PC-9 (cell line): ENCODE results near the gene CD300A. TPM values are rescaled to one million over a fixed set of nuclear protein-coding genes. Genes with fewer than 3 reads are reported as not detected.

Experiments
- BruUV-seq: library from RNA; stranded (reverse); fragments of 400-500 nt; replicated peaks from 2 replicates; lab custom pipeline; 2021; lab: Mats Ljungman, UMichigan
- CTCF ChIA-PET: fragments of 300-600 bp; sonication (Branson Sonifier 250); formaldehyde crosslinking; loops from one replicate; lab custom pipeline; 2022; ENCODE audit warnings: antibody characterized with exemption; lab: Charles Lee
- POLR2A ChIA-PET: fragments of 300-600 bp; sonication (Branson Sonifier 250); formaldehyde crosslinking; loops from one replicate; lab custom pipeline; 2022; ENCODE audit warnings: antibody characterized with exemption; ENCODE audit not compliant: unreplicated experiment; lab: Charles Lee
- DNase-seq, 2 experiments: peaks; one replicate each; pipeline versions ENCODE4 v3.0.0 to v3.0.0-alpha.2; 2015 to 2022; ENCODE audit warnings: mixed read lengths in 1 of 2
- H2AFZ ChIP-seq: fragments of 200-600 bp; sonication (generic); 2 replicates; pipeline ENCODE4 v1.8.1; 2017; ENCODE audit warnings: antibody characterized with exemption
- H3F3A ChIP-seq: fragments of 200-600 bp; sonication (generic); 2 replicates; pipeline ENCODE4 v1.8.1; 2017; ENCODE audit warnings: antibody characterized with exemption, mild to moderate bottlenecking, low read depth; ENCODE audit not compliant: insufficient read depth
- H3K27ac ChIP-seq: fragments of 200-600 bp; sonication (generic); 2 replicates; pipeline ENCODE4 v1.6.1; 2016; ENCODE audit warnings: mixed run types
- H3K27me3 ChIP-seq: fragments of 200-600 bp; sonication (generic); 2 replicates; pipeline ENCODE4 v1.6.1; 2016; ENCODE audit warnings: low read depth, mixed run types; ENCODE audit not compliant: insufficient read depth
- H3K36me3 ChIP-seq: fragments of 200-600 bp; sonication (generic); 2 replicates; pipeline ENCODE4 v1.6.1; 2016; ENCODE audit warnings: low read depth, mixed run types
- H3K4me1 ChIP-seq: fragments of 200-600 bp; sonication (generic); replicated peaks from 2 replicates; pipeline ENCODE4 v1.6.1; 2016; ENCODE audit warnings: mixed run types; ENCODE audit not compliant: insufficient read depth
- H3K4me2 ChIP-seq: fragments of 200-600 bp; sonication (generic); 2 replicates; pipeline ENCODE4 v1.6.1; 2017; ENCODE audit warnings: mixed run types
- H3K4me3 ChIP-seq: fragments of 200-600 bp; sonication (generic); 2 replicates; pipeline ENCODE4 v1.6.1; 2016; ENCODE audit warnings: mixed run types
- H3K79me2 ChIP-seq: fragments of 200-600 bp; sonication (generic); 2 replicates; pipeline ENCODE4 v1.6.1; 2017; ENCODE audit warnings: low read depth, mixed run types
- H3K9me2 ChIP-seq: fragments of 200-600 bp; sonication (generic); 2 replicates; pipeline ENCODE4 v1.8.1; 2017; ENCODE audit warnings: mild to moderate bottlenecking; ENCODE audit not compliant: insufficient read depth
- H3K9me3 ChIP-seq: fragments of 200-600 bp; sonication (generic); 2 replicates; pipeline ENCODE4 v1.8.1; 2016; ENCODE audit warnings: low read depth; ENCODE audit not compliant: insufficient read depth
- H4K20me1 ChIP-seq: fragments of 200-600 bp; sonication (generic); 2 replicates; pipeline ENCODE4 v1.8.1; 2017; ENCODE audit not compliant: insufficient read depth
- EZH2 ChIP-seq: fragments of 200-600 bp; sonication (generic); IDR thresholded peaks from 2 replicates; pipeline ENCODE4 v1.8.0; 2017; ENCODE audit warnings: antibody characterized with exemption, low read depth
- intact Hi-C: fragments of 100-400 bp; cut with micrococcal nuclease; formaldehyde crosslinking; loops from one replicate; pipeline ENCODE4 v1.10.0; 2022; ENCODE audit not compliant: unreplicated experiment
- total RNA-seq: library from RNA; stranded (reverse); gene quantifications from 2 replicates; pipeline ENCODE4 v1.2.3, GENCODE V29; 2021
- TF ChIP-seq, protein P1 (sequence below): fragments of 200-600 bp; sonication (generic); conservative IDR thresholded peaks from 2 replicates; pipeline ENCODE4 v1.6.1; 2017; ENCODE audit warnings: mixed run types, antibody characterized with exemption, mild to moderate bottlenecking, moderate library complexity

Gene CD300A
- total RNA-seq, 1 experiment from 2014 or later: not detected

- no TSS peak for BruUV-seq
- POLR2A ChIA-PET: no interaction called here
- H4K20me1 ChIP-seq: no peaks in the 10 kb centered on the region
These were observed 4.8 kb upstream of the CD300A start for GRCh38 chr17:74461611-74462010.

DNA sequence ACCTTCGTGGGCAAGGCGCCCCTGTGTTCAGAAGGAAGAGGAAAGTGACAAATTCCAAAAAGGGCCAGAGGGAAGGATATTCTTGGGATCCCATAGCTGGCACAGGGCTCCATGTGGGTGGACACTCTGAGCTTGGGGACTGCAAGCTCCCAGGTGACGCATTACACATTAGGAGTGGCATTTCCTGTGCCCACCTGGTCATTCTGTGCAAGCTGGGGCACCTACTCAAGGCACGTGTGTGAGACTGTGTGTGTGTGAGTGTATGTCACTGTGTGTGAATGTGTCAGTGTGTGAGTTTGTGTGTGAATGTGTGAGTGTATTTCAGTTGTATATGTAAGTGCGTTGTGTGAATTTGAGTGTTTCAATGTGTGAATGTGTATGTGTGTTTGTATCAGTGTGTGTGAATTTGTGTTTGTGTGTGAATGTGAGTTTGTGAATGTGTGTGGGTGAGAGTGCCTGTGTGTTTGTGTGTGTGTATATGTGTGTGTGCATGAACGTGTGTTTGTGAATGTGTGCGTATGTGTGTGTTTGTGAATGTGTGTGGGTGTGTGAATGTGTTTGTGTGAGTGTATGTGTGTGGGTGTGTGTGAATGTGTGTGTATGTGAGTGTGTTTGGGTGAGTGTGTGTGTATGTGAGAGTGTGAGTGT lies 1.6 kb upstream of the CD300A start:
- no peaks in the 10 kb centered on the region for H3K79me2 ChIP-seq
- no peak overlapping the region for H3K4me2 ChIP-seq
- H3K27ac ChIP-seq: no peak overlapping the region
- intact Hi-C loops: no loop called here
- no peak for TF ChIP-seq EZH2
- TF ChIP-seq, protein P1, sequence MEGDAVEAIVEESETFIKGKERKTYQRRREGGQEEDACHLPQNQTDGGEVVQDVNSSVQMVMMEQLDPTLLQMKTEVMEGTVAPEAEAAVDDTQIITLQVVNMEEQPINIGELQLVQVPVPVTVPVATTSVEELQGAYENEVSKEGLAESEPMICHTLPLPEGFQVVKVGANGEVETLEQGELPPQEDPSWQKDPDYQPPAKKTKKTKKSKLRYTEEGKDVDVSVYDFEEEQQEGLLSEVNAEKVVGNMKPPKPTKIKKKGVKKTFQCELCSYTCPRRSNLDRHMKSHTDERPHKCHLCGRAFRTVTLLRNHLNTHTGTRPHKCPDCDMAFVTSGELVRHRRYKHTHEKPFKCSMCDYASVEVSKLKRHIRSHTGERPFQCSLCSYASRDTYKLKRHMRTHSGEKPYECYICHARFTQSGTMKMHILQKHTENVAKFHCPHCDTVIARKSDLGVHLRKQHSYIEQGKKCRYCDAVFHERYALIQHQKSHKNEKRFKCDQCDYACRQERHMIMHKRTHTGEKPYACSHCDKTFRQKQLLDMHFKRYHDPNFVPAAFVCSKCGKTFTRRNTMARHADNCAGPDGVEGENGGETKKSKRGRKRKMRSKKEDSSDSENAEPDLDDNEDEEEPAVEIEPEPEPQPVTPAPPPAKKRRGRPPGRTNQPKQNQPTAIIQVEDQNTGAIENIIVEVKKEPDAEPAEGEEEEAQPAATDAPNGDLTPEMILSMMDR: no peak
- H4K20me1 ChIP-seq: no peaks in the 10 kb centered on the region
- no peaks in the 10 kb centered on the region; the same call in 1 of the 2 replicates for H3F3A ChIP-seq
- H3K4me3 ChIP-seq: no peak overlapping the region
- peaks cover 29% of the 10 kb centered on the region for H3K27me3 ChIP-seq
- H2AFZ ChIP-seq: no peak overlapping the region
- ChIA-PET CTCF (no interaction called here), POLR2A (no interaction called here)
- no peaks in the 10 kb centered on the region for H3K9me3 ChIP-seq
- no peak for DNase-seq
- no peaks in the 10 kb centered on the region for H3K4me1 ChIP-seq
- no peaks in the 10 kb centered on the region for H3K9me2 ChIP-seq
- H3K36me3 ChIP-seq: no peaks in the 10 kb centered on the region
- BruUV-seq: no TSS peak

More at GRCh38 chr17:74461611-74462010, 4.8 kb upstream of the CD300A start:
- Histone ChIP-seq H2AFZ (no peak overlapping the region), H3K9me3 (no peaks in the 10 kb centered on the region), H3K4me2 (no peak overlapping the region), H3F3A (no peaks in the 10 kb centered on the region; the same call in 1 of the 2 replicates), H3K4me1 (no peaks in the 10 kb centered on the region), H3K36me3 (no peaks in the 10 kb centered on the region), H3K79me2 (no peaks in the 10 kb centered on the region), H3K9me2 (no peaks in the 10 kb centered on the region), H3K27me3 (peaks cover 32% of the 10 kb centered on the region), H3K27ac (no peak overlapping the region), H3K4me3 (no peak overlapping the region)
- no peak for DNase-seq
- TF ChIP-seq, protein P1: no peak
- TF ChIP-seq EZH2: no peak
- intact Hi-C loops: no loop called here
- CTCF ChIA-PET: no interaction called here

GRCh38 chr17:74465378-74466110 lies 890 bp upstream of the CD300A start:
- ChIA-PET POLR2A (no interaction called here), CTCF (no interaction called here)
- H3K79me2 ChIP-seq: no peaks in the 10 kb centered on the region
- H3F3A ChIP-seq: no peaks in the 10 kb centered on the region; the same call in 1 of the 2 replicates
- no peaks in the 10 kb centered on the region for H3K36me3 ChIP-seq
- H3K27me3 ChIP-seq: peaks cover 33% of the 10 kb centered on the region
- DNase-seq: no peak
- no peaks in the 10 kb centered on the region for H3K4me1 ChIP-seq
- H3K9me3 ChIP-seq: no peaks in the 10 kb centered on the region
- no peak overlapping the region for H2AFZ ChIP-seq
- intact Hi-C loops: no loop called here
- BruUV-seq: no TSS peak
- H4K20me1 ChIP-seq: no peaks in the 10 kb centered on the region
- no peak overlapping the region for H3K4me2 ChIP-seq
- H3K4me3 ChIP-seq: no peak overlapping the region
- no peaks in the 10 kb centered on the region for H3K9me2 ChIP-seq
- H3K27ac ChIP-seq: no peak overlapping the region
- TF ChIP-seq, protein P1: no peak
- TF ChIP-seq EZH2: no peak
